Liver (tissue), 9 donors: ENCODE data around the gene ATP6V1C2. TPM values are rescaled to one million over a fixed set of nuclear protein-coding genes. Genes with fewer than 3 reads are reported as not detected.

Experiments
- DNase-seq: peaks from one replicate; pipeline ENCODE4 v3.0.0-alpha.2; 2017; ENCODE audit warnings: low spot score
- H3K27ac ChIP-seq, 2 donors: one replicate each; pipeline ENCODE4 v1.7.0; 2013; ENCODE audit warnings: inconsistent platforms in 2 of 2, low read length in 2 of 2, control low read depth in 1 of 2, low read depth in 1 of 2, mild to moderate bottlenecking in 1 of 2
- H3K27me3 ChIP-seq, 4 donors: one replicate each; pipeline versions ENCODE4 v1.6.1 to v1.7.0; 2013; ENCODE audit warnings: low read length in 3 of 4, inconsistent platforms in 1 of 4, mild to moderate bottlenecking in 1 of 4, moderate library complexity in 1 of 4; ENCODE audit not compliant: control insufficient read depth in 4 of 4, insufficient read depth in 4 of 4
- H3K36me3 ChIP-seq, 4 donors: one replicate each; pipeline versions ENCODE4 v1.6.1 to v1.7.0; 2013; ENCODE audit warnings: low read length in 3 of 4, mild to moderate bottlenecking in 3 of 4, low read depth in 1 of 4, moderate library complexity in 1 of 4; ENCODE audit not compliant: control insufficient read depth in 4 of 4, insufficient read depth in 3 of 4
- H3K4me1 ChIP-seq, 4 donors: one replicate each; pipeline versions ENCODE4 v1.6.1 to v1.7.0; 2013; ENCODE audit warnings: low read length in 3 of 4, mild to moderate bottlenecking in 3 of 4, moderate library complexity in 1 of 4; ENCODE audit not compliant: control insufficient read depth in 4 of 4, insufficient read depth in 4 of 4
- H3K4me3 ChIP-seq, 3 donors: one replicate each; pipeline versions ENCODE4 v1.6.1 to v1.7.0; 2013; ENCODE audit warnings: low read length in 3 of 3, control low read depth in 1 of 3, low read depth in 1 of 3, mild to moderate bottlenecking in 1 of 3
- H3K9ac ChIP-seq, 2 donors: one replicate each; pipeline ENCODE4 v1.7.0; 2013; ENCODE audit warnings: low read length in 2 of 2, mild to moderate bottlenecking in 2 of 2, moderate library complexity in 2 of 2, control low read depth in 1 of 2, low read depth in 1 of 2
- H3K9me3 ChIP-seq, 4 donors: one replicate each; pipeline versions ENCODE4 v1.6.1 to v1.7.0; 2013; ENCODE audit warnings: low read length in 3 of 4; ENCODE audit not compliant: control insufficient read depth in 4 of 4
- ATF3 ChIP-seq: IDR thresholded peaks from 2 replicates; pipeline ENCODE4 v1.6.1; 2016; ENCODE audit warnings: antibody characterized with exemption
- EGR1 ChIP-seq, 2 donors: IDR thresholded peaks; 2 replicates each; pipeline ENCODE4 v1.6.1; 2016 to 2018; ENCODE audit warnings: antibody characterized with exemption in 2 of 2, low read depth in 2 of 2
- FOXA2 ChIP-seq: IDR thresholded peaks from 2 replicates; pipeline ENCODE4 v1.6.1; 2016; ENCODE audit warnings: antibody characterized with exemption
- HNF4A ChIP-seq, 2 donors: conservative IDR thresholded peaks; 2 replicates each; pipeline ENCODE4 v1.6.1; 2016; ENCODE audit warnings: antibody characterized with exemption in 2 of 2, mild to moderate bottlenecking in 2 of 2
- HNF4G ChIP-seq: IDR thresholded peaks from 2 replicates; pipeline ENCODE4 v1.6.1; 2016; ENCODE audit warnings: antibody characterized with exemption
- MAX ChIP-seq: IDR thresholded peaks from 2 replicates; pipeline ENCODE4 v1.6.1; 2016; ENCODE audit warnings: antibody characterized with exemption
- NR2F2 ChIP-seq: IDR thresholded peaks from 2 replicates; pipeline ENCODE4 v1.6.1; 2016; ENCODE audit warnings: antibody characterized with exemption
- RAD21 ChIP-seq, 2 donors: IDR thresholded peaks; 2 replicates each; pipeline ENCODE4 v1.6.1; 2016; ENCODE audit warnings: antibody characterized with exemption in 2 of 2, mild to moderate bottlenecking in 2 of 2
- REST ChIP-seq: IDR thresholded peaks from 2 replicates; pipeline ENCODE4 v1.6.1; 2016; ENCODE audit warnings: antibody characterized with exemption, mild to moderate bottlenecking
- SP1 ChIP-seq: IDR thresholded peaks from 2 replicates; pipeline ENCODE4 v1.6.1; 2018; ENCODE audit warnings: antibody characterized with exemption, mild to moderate bottlenecking
- TAF1 ChIP-seq: conservative IDR thresholded peaks from 2 replicates; pipeline ENCODE4 v1.6.1; 2016; ENCODE audit warnings: antibody characterized with exemption, mild to moderate bottlenecking
- YY1 ChIP-seq: IDR thresholded peaks from 2 replicates; pipeline ENCODE4 v1.6.1; 2016; ENCODE audit warnings: antibody characterized with exemption, mild to moderate bottlenecking
- ZBTB33 ChIP-seq: IDR thresholded peaks from 2 replicates; pipeline ENCODE4 v1.6.1; 2016; ENCODE audit warnings: antibody characterized with exemption
- WGBS: extraction: QIAGEN DNeasy Blood & Tissue Kit; methylation state at CpG from one replicate; pipeline ENCODE4 v1.1.7; 2013; 5-methylcytosine and 5-hydroxymethylcytosine counted together
- polyA plus RNA-seq, 2 donors: library from polyadenylated mRNA; stranded (reverse) in 1 of 2; unstranded in 1 of 2; fragments of 200-250 nt in 1 of 2; fragments of >200 nt in 1 of 2; fragmentation: Nextera tagmentation in 1 of 2; extraction: Ambion mirVana in 1 of 2; gene quantifications; one replicate each; pipeline versions ENCODE4 v1.2.1 to v1.2.3, GENCODE V29; 2013 to 2015
- total RNA-seq, 2 donors: library from RNA; depleted of rRNA; stranded (reverse); fragments of >200 nt; gene quantifications; one replicate each; pipeline ENCODE4 v1.2.3, GENCODE V29; 2014
- donor health status: healthy.
- donor health status: healthy.
- donor health status: healthy.
- donor health status: healthy.
- donor health status: healthy.

ATP6V1C2 gene
- total and polyA plus RNA-seq, 4 donors: 0.08 to 0.66 (median 0.33) TPM

GRCh38 chr2:10763461-10763800, 42.0 kb downstream of the ATP6V1C2 start:
- no peak for DNase-seq
- no peaks in the 10 kb centered on the region for H3K36me3 ChIP-seq
- H3K9me3 ChIP-seq: no peaks in the 10 kb centered on the region
- no peak overlapping the region for H3K4me3 ChIP-seq
- WGBS: 84% methylated on average over 9 of the region's 9 CpGs
- TF ChIP-seq FOXA2 (no peak), YY1 (no peak), EGR1 (IDR thresholded peaks at IDR 0.05; ENCODE audit: low read depth in 2 of 2) (no peak), MAX (no peak), TAF1 (no peak), SP1 (no peak), REST (no peak)
- no peak overlapping the region for H3K27ac ChIP-seq
- no peaks in the 10 kb centered on the region for H3K4me1 ChIP-seq
- no peaks in the 10 kb centered on the region for H3K27me3 ChIP-seq
- H3K9ac ChIP-seq: no peak overlapping the region

- no peak overlapping the region for H3K4me3 ChIP-seq
- TF ChIP-seq SP1 (no peak), RAD21 (IDR thresholded peaks at IDR 0.05) (no peak), HNF4A (conservative IDR thresholded peaks at IDR 0.05) (no peak), NR2F2 (no peak), FOXA2 (no peak), HNF4G (no peak), ZBTB33 (no peak), ATF3 (no peak)
- WGBS: 86% methylated on average over 18 of the region's 18 CpGs
Observed at GRCh38 chr2:10764096-10764785, 42.8 kb downstream of the ATP6V1C2 start.

More at GRCh38 chr2:10764096-10764785, 42.8 kb downstream of the ATP6V1C2 start:
- no peaks in the 10 kb centered on the region for H3K36me3 ChIP-seq
- H3K27me3 ChIP-seq: no peaks in the 10 kb centered on the region
- no peaks in the 10 kb centered on the region for H3K9me3 ChIP-seq
- no peak overlapping the region for H3K9ac ChIP-seq
- no peak overlapping the region for H3K27ac ChIP-seq
- H3K4me1 ChIP-seq: no peaks in the 10 kb centered on the region
- no peak for DNase-seq
